BLaER1 treated with 17β-estradiol and CSF1 and Interleukin-3, amounts not matched to agents 10 nM and 100 nM (cell line): ENCODE data around the gene PITPNB.

Source experiments
- H3K27ac ChIP-seq, 11 experiments: shearing (Covaris generic); formaldehyde crosslinking; 2 replicates each; pipeline ENCODE4 v1.8.1; 2022
- H3K27me3 ChIP-seq, 11 experiments: shearing (Covaris generic); formaldehyde crosslinking; 2 replicates each; pipeline ENCODE4 v1.8.1; 2022
- H3K36me3 ChIP-seq, 11 experiments: shearing (Covaris generic); formaldehyde crosslinking; 2 replicates each; pipeline ENCODE4 v1.8.1; 2022
- H3K4me1 ChIP-seq, 10 experiments: shearing (Covaris generic); formaldehyde crosslinking; 2 replicates each; pipeline ENCODE4 v1.8.1; 2022
- H3K4me2 ChIP-seq, 11 experiments: shearing (Covaris generic); formaldehyde crosslinking; 2 replicates each; pipeline ENCODE4 v1.8.1; 2022
- H3K4me3 ChIP-seq, 10 experiments: shearing (Covaris generic); formaldehyde crosslinking; 2 replicates each; pipeline ENCODE4 v1.8.1; 2022
- H3K9ac ChIP-seq, 11 experiments: shearing (Covaris generic); formaldehyde crosslinking; 2 replicates each; pipeline ENCODE4 v1.8.1; 2022
- H3K9me3 ChIP-seq, 11 experiments: shearing (Covaris generic); formaldehyde crosslinking; replicated peaks in 1 of 11; 2 replicates each; pipeline ENCODE4 v1.8.1; 2022
- H4K20me1 ChIP-seq, 11 experiments: shearing (Covaris generic); formaldehyde crosslinking; 2 replicates each; pipeline ENCODE4 v1.8.1; 2022
- Cebpa-rat ChIP-seq, 11 experiments: shearing (Covaris generic); IDR thresholded peaks; 2 replicates each; pipeline ENCODE4 v1.8.1; 2022

Gene PITPNB

GRCh38 chr22:27848005-27848404, 71.1 kb downstream of the PITPNB start:
- no peaks in the 10 kb centered on the region for H3K27me3 ChIP-seq
- no peak overlapping the region for H3K4me2 ChIP-seq
- no peak overlapping the region for H3K4me3 ChIP-seq
- peaks cover 0 to 13% (median 6%) of the 10 kb centered on the region in 10 experiments; a peak in 7 of 20 replicates for H3K4me1 ChIP-seq
- H4K20me1 ChIP-seq = peaks cover 0 to 80% (median 19%) of the 10 kb centered on the region in 11 experiments; a peak in 13 of 22 replicates
- H3K9ac ChIP-seq = no peak overlapping the region
- peaks cover 61 to 86% (median 74%) of the 10 kb centered on the region in 11 experiments for H3K36me3 ChIP-seq
- no peaks in the 10 kb centered on the region for H3K9me3 ChIP-seq
- H3K27ac ChIP-seq = no peak overlapping the region
- no peak for TF ChIP-seq Cebpa-rat (IDR thresholded peaks at IDR 0.05)

- Histone ChIP-seq H3K36me3 (peaks cover 50 to 84% (median 65%) of the 10 kb centered on the region in 11 experiments), H3K9me3 (no peaks in the 10 kb centered on the region), H3K27me3 (no peaks in the 10 kb centered on the region), H3K4me3 (no peak overlapping the region), H3K9ac (no peak overlapping the region), H3K4me1 (peaks cover 0 to 13% (median 6%) of the 10 kb centered on the region in 10 experiments; a peak in 7 of 20 replicates), H4K20me1 (peaks cover 0 to 75% (median 19%) of the 10 kb centered on the region in 11 experiments; a peak in 11 of 22 replicates), H3K4me2 (no peak overlapping the region), H3K27ac (no peak overlapping the region)
- TF ChIP-seq Cebpa-rat (IDR thresholded peaks at IDR 0.05) = no peak
These were observed 72.1 kb downstream of the PITPNB start for GRCh38 chr22:27846910-27847309.

- peaks cover 44 to 83% (median 60%) of the 10 kb centered on the region in 11 experiments for H3K36me3 ChIP-seq
- H3K9ac ChIP-seq = no peak overlapping the region
- peaks cover 0 to 13% (median 6%) of the 10 kb centered on the region in 10 experiments; a peak in 6 of 20 replicates for H3K4me1 ChIP-seq
- no peaks in the 10 kb centered on the region for H3K27me3 ChIP-seq
- H3K4me2 ChIP-seq = no peak overlapping the region
- no peak overlapping the region for H3K27ac ChIP-seq
- H3K9me3 ChIP-seq = no peaks in the 10 kb centered on the region
- TF ChIP-seq Cebpa-rat (IDR thresholded peaks at IDR 0.05) = no peak
- peaks cover 0 to 75% (median 19%) of the 10 kb centered on the region in 11 experiments; a peak in 11 of 22 replicates for H4K20me1 ChIP-seq
- H3K4me3 ChIP-seq = no peak overlapping the region
These were observed 72.8 kb downstream of the PITPNB start for GRCh38 chr22:27846248-27846757.

- H3K4me2 ChIP-seq = no peak overlapping the region
- no peak overlapping the region for H3K27ac ChIP-seq
- H3K27me3 ChIP-seq = no peaks in the 10 kb centered on the region
- peaks cover 0 to 9% (median 4%) of the 10 kb centered on the region in 10 experiments; a peak in 6 of 20 replicates for H3K4me1 ChIP-seq
- TF ChIP-seq Cebpa-rat (IDR thresholded peaks at IDR 0.05) = no peak
- H3K4me3 ChIP-seq = no peak overlapping the region
- H3K9me3 ChIP-seq = no peaks in the 10 kb centered on the region
- H3K36me3 ChIP-seq = peaks cover 37 to 82% (median 54%) of the 10 kb centered on the region in 11 experiments
- H3K9ac ChIP-seq = no peak overlapping the region
- peaks cover 0 to 70% (median 19%) of the 10 kb centered on the region in 11 experiments; a peak in 11 of 22 replicates for H4K20me1 ChIP-seq
These were observed 73.4 kb downstream of the PITPNB start for GRCh38 chr22:27845644-27846043.

GRCh38 chr22:27844656-27845591, 74.1 kb downstream of the PITPNB start:
- H4K20me1 ChIP-seq = peaks cover 0 to 62% (median 19%) of the 10 kb centered on the region in 11 experiments; a peak in 11 of 22 replicates
- H3K9me3 ChIP-seq = no peaks in the 10 kb centered on the region
- H3K4me3 ChIP-seq = no peak overlapping the region
- no peak for TF ChIP-seq Cebpa-rat (IDR thresholded peaks at IDR 0.05)
- no peak overlapping the region for H3K9ac ChIP-seq
- H3K4me1 ChIP-seq = peaks cover 0 to 2% (median 0%) of the 10 kb centered on the region in 10 experiments; a peak in 1 of 20 replicates
- H3K27ac ChIP-seq = no peak overlapping the region
- no peaks in the 10 kb centered on the region for H3K27me3 ChIP-seq
- H3K4me2 ChIP-seq = no peak overlapping the region
- peaks cover 30 to 81% (median 47%) of the 10 kb centered on the region in 11 experiments for H3K36me3 ChIP-seq

GRCh38 chr22:27844256-27844655, 74.8 kb downstream of the PITPNB start:
- no peak overlapping the region for H3K9ac ChIP-seq
- H3K4me1 ChIP-seq = no peaks in the 10 kb centered on the region
- no peak for TF ChIP-seq Cebpa-rat (IDR thresholded peaks at IDR 0.05)
- H3K4me2 ChIP-seq = no peak overlapping the region
- H3K4me3 ChIP-seq = no peak overlapping the region
- no peak overlapping the region for H3K27ac ChIP-seq
- H3K27me3 ChIP-seq = no peaks in the 10 kb centered on the region
- H3K36me3 ChIP-seq = peaks cover 23 to 75% (median 40%) of the 10 kb centered on the region in 11 experiments
- no peaks in the 10 kb centered on the region for H3K9me3 ChIP-seq
- peaks cover 0 to 61% (median 19%) of the 10 kb centered on the region in 11 experiments; a peak in 11 of 22 replicates for H4K20me1 ChIP-seq

- TF ChIP-seq Cebpa-rat (IDR thresholded peaks at IDR 0.05) = no peak
- Histone ChIP-seq H3K4me3 (no peak overlapping the region), H3K36me3 (peaks cover 16 to 70% (median 35%) of the 10 kb centered on the region in 11 experiments), H3K27me3 (no peaks in the 10 kb centered on the region), H3K4me1 (no peaks in the 10 kb centered on the region), H3K9me3 (peaks cover under 1 to 8% (median 3%) of the 10 kb centered on the region in 11 experiments; a peak in 15 of 22 replicates), H3K4me2 (no peak overlapping the region), H4K20me1 (peaks cover 0 to 61% (median 17%) of the 10 kb centered on the region in 11 experiments; a peak in 10 of 22 replicates), H3K9ac (no peak overlapping the region), H3K27ac (no peak overlapping the region)
These were observed 75.6 kb downstream of the PITPNB start for GRCh38 chr22:27843441-27843840.

- no peak overlapping the region for H3K4me2 ChIP-seq
- peaks cover 10 to 70% (median 29%) of the 10 kb centered on the region in 11 experiments; a peak in 21 of 22 replicates for H3K36me3 ChIP-seq
- no peak overlapping the region for H3K9ac ChIP-seq
- H3K9me3 ChIP-seq = peaks cover 7 to 13% (median 9%) of the 10 kb centered on the region in 11 experiments
- no peaks in the 10 kb centered on the region for H3K4me1 ChIP-seq
- H3K27ac ChIP-seq = no peak overlapping the region
- no peak for TF ChIP-seq Cebpa-rat (IDR thresholded peaks at IDR 0.05)
- H4K20me1 ChIP-seq = peaks cover 0 to 59% (median 17%) of the 10 kb centered on the region in 11 experiments; a peak in 10 of 22 replicates
- H3K4me3 ChIP-seq = no peak overlapping the region
- no peaks in the 10 kb centered on the region for H3K27me3 ChIP-seq
These were observed 76.2 kb downstream of the PITPNB start for GRCh38 chr22:27842669-27843431.
